Measurements from ENCODE around the gene CDKN2B. TPM values are rescaled to one million over a fixed set of nuclear protein-coding genes. Genes with fewer than 3 reads are reported as not detected.

The CDKN2B gene
- total RNA-seq, 3 donors from 2014 or later (not counting 1 experiment from before 2014, with no cell fraction given) = 0.16 to 0.30 TPM; not detected in 1

DNA sequence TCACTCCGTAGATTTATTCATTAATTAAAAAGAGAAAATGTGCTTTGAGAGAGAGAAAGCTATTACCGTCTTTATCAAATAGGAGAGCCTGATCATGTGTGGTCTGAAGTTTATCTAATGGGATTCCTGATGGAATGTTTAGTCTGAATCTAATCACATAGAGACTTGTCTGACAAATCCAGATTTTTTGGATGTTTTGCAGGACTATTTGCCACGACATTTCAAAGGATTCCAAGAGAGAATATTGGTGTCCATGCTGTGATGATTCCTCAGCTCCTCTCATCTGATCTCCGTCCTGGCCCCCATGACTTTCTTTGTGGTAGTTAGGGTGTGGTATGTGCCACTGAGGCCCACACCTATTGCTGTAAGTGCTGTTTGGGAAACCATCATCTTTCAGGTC, 20.1 kb upstream of the CDKN2B start:
- no peak for DNase-seq
- Histone ChIP-seq H3K27me3 (ENCODE audit: control insufficient read depth, insufficient read depth, low read length) (no peaks in the 10 kb centered on the region), H3K4me1 (ENCODE audit: control insufficient read depth, insufficient read depth, low read length) (no peaks in the 10 kb centered on the region), H3K9me3 (ENCODE audit: control insufficient read depth, insufficient read depth, low read length) (no peaks in the 10 kb centered on the region), H3K36me3 (ENCODE audit: control insufficient read depth, insufficient read depth, low read length) (no peaks in the 10 kb centered on the region), H3K4me3 (ENCODE audit: low read length) (no peak overlapping the region), H3K27ac (ENCODE audit: low read length) (no peak overlapping the region)
- no peak for ATAC-seq
- H3K27ac Mint-ChIP-seq = no peak overlapping the region
- H3K27me3 Mint-ChIP-seq (ENCODE audit: low read depth in 2 of 2) = peaks cover 0 to 2% of the 10 kb centered on the region in 2 donors
- H3K4me1 Mint-ChIP-seq = no peaks in the 10 kb centered on the region
- intact Hi-C loops (cut with micrococcal nuclease) = no loop called here
- H3K36me3 Mint-ChIP-seq = no peaks in the 10 kb centered on the region
- TF ChIP-seq, protein P1, sequence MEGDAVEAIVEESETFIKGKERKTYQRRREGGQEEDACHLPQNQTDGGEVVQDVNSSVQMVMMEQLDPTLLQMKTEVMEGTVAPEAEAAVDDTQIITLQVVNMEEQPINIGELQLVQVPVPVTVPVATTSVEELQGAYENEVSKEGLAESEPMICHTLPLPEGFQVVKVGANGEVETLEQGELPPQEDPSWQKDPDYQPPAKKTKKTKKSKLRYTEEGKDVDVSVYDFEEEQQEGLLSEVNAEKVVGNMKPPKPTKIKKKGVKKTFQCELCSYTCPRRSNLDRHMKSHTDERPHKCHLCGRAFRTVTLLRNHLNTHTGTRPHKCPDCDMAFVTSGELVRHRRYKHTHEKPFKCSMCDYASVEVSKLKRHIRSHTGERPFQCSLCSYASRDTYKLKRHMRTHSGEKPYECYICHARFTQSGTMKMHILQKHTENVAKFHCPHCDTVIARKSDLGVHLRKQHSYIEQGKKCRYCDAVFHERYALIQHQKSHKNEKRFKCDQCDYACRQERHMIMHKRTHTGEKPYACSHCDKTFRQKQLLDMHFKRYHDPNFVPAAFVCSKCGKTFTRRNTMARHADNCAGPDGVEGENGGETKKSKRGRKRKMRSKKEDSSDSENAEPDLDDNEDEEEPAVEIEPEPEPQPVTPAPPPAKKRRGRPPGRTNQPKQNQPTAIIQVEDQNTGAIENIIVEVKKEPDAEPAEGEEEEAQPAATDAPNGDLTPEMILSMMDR (IDR thresholded peaks at IDR 0.05) = no peak
- 87% methylated on average over 4 of the region's 4 CpGs for WGBS (ENCODE audit: insufficient coverage)
- no peaks in the 10 kb centered on the region for H3K9me3 Mint-ChIP-seq
- no peak overlapping the region for H3K4me3 Mint-ChIP-seq

DNA sequence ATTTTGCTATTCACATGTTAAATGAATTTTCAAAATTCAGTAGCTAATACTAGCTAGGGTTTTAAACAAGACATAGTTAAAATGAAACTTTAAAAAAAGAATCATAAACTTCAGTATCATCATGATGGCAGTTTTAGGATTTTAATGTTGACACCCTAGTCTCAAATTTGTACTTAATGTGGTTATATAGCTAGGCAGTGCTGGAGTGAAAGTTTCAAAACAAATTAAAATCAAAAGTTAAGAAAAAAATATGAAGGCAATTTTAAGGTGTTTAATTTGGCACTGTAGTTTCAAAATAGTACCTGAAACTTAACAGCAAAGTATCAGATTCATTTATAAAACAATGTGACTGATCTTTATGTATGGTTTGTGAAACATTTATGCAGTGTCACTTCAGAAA, 19.3 kb upstream of the CDKN2B start:
- intact Hi-C loops (cut with micrococcal nuclease) = no loop called here
- Histone ChIP-seq H3K27ac (ENCODE audit: low read length) (no peak overlapping the region), H3K4me3 (ENCODE audit: low read length) (no peak overlapping the region), H3K9me3 (ENCODE audit: control insufficient read depth, insufficient read depth, low read length) (no peaks in the 10 kb centered on the region), H3K36me3 (ENCODE audit: control insufficient read depth, insufficient read depth, low read length) (no peaks in the 10 kb centered on the region), H3K4me1 (ENCODE audit: control insufficient read depth, insufficient read depth, low read length) (no peaks in the 10 kb centered on the region), H3K27me3 (ENCODE audit: control insufficient read depth, insufficient read depth, low read length) (no peaks in the 10 kb centered on the region)
- ATAC-seq (no peak), DNase-seq (no peak)
- Mint-ChIP-seq H3K27ac (no peak overlapping the region), H3K36me3 (no peaks in the 10 kb centered on the region), H3K4me3 (no peak overlapping the region), H3K4me1 (no peaks in the 10 kb centered on the region), H3K9me3 (no peaks in the 10 kb centered on the region), H3K27me3 (ENCODE audit: low read depth in 2 of 2) (peaks cover 0 to 2% of the 10 kb centered on the region in 2 donors)
- TF ChIP-seq, protein P1 (IDR thresholded peaks at IDR 0.05) = no peak

DNA sequence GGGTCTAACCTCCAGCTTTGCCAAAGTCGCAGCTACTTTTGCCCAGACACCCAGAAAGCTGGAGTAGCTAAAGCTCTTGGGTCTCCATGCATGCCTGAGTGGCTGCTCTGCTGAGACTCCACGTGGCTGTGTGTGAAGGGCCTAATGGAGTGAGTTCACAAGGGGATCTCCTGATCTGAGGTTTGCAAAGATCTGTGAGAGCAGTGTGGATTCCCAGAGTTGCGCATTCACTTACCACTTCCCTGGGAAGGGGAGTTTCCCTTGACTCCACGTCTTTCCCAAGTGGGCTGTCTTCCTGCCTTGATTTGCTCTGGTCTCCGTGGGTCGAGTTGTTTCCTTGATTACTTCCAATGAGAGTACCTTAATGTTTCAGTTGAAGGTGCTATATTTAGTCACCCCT, 17.6 kb upstream of the CDKN2B start:
- ATAC-seq = no peak
- no peak for DNase-seq
- peaks cover 6 to 9% of the 10 kb centered on the region in 2 donors for H3K27me3 Mint-ChIP-seq (ENCODE audit: low read depth in 2 of 2)
- intact Hi-C loops (cut with micrococcal nuclease) = no loop called here
- no peaks in the 10 kb centered on the region for H3K27me3 ChIP-seq (ENCODE audit: control insufficient read depth, insufficient read depth, low read length)
- no peaks in the 10 kb centered on the region for H3K4me1 Mint-ChIP-seq
- H3K4me3 Mint-ChIP-seq = no peak overlapping the region
- no peaks in the 10 kb centered on the region for H3K36me3 ChIP-seq (ENCODE audit: control insufficient read depth, insufficient read depth, low read length)
- H3K36me3 Mint-ChIP-seq = no peaks in the 10 kb centered on the region
- TF ChIP-seq, protein P1 (IDR thresholded peaks at IDR 0.05) = no peak
- H3K4me1 ChIP-seq (ENCODE audit: control insufficient read depth, insufficient read depth, low read length) = no peaks in the 10 kb centered on the region
- no peaks in the 10 kb centered on the region for H3K9me3 ChIP-seq (ENCODE audit: control insufficient read depth, insufficient read depth, low read length)
- H3K27ac ChIP-seq (ENCODE audit: low read length) = no peak overlapping the region
- H3K27ac Mint-ChIP-seq = no peak overlapping the region
- WGBS (ENCODE audit: insufficient coverage) = 65% methylated on average over 6 of the region's 6 CpGs
- H3K9me3 Mint-ChIP-seq = no peaks in the 10 kb centered on the region
- no peak overlapping the region for H3K4me3 ChIP-seq (ENCODE audit: low read length)

DNA sequence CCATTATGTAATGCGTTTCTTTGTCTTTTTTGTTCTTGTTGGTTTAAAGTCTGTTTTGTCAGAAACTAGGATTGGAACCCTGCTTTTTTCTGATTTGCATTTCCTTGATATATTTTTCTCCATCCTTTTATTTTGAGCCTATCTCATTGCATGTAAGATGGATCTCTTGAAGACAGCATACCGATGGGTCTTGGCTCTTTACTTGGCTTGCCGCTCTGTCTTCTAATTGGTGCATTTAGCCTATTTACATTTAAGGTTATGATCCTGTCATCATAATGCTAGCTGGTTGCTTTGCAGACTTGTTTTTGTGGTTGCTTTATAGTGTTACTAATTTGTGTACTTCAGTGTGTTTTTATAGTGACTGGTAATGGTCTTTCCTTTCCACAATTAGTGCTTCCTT, 13.3 kb upstream of the CDKN2B start:
- Mint-ChIP-seq H3K27ac (no peak overlapping the region), H3K4me1 (no peaks in the 10 kb centered on the region), H3K9me3 (no peaks in the 10 kb centered on the region), H3K4me3 (no peak overlapping the region), H3K27me3 (ENCODE audit: low read depth in 2 of 2) (peaks cover 15 to 20% of the 10 kb centered on the region in 2 donors), H3K36me3 (no peaks in the 10 kb centered on the region)
- Histone ChIP-seq H3K9me3 (ENCODE audit: control insufficient read depth, insufficient read depth, low read length) (no peaks in the 10 kb centered on the region), H3K27me3 (ENCODE audit: control insufficient read depth, insufficient read depth, low read length) (peaks cover 2% of the 10 kb centered on the region), H3K36me3 (ENCODE audit: control insufficient read depth, insufficient read depth, low read length) (no peaks in the 10 kb centered on the region), H3K4me3 (ENCODE audit: low read length) (no peak overlapping the region), H3K4me1 (ENCODE audit: control insufficient read depth, insufficient read depth, low read length) (no peaks in the 10 kb centered on the region), H3K27ac (ENCODE audit: low read length) (no peak overlapping the region)
- 98% methylated on average over 2 of the region's 3 CpGs for WGBS (ENCODE audit: insufficient coverage)
- TF ChIP-seq, protein P1 (IDR thresholded peaks at IDR 0.05) = no peak
- no peak for ATAC-seq
- DNase-seq = no peak
- intact Hi-C loops (cut with micrococcal nuclease) = no loop called here

Measured in natural killer cell (primary cell).